SU-DHL-6 (cell line): ENCODE data around the gene MYLK4.

Experiments
- H2AFZ ChIP-seq: fragments of 200-600 bp; sonication (generic); 2 replicates; pipeline ENCODE4 v1.6.1; 2014; ENCODE audit warnings: low read depth, mild to moderate bottlenecking, moderate library complexity, mixed read lengths, antibody characterized with exemption, low read length; ENCODE audit not compliant: severe bottlenecking
- H3F3A ChIP-seq: fragments of 200-600 bp; shearing (Covaris generic); 2 replicates; pipeline ENCODE4 v1.6.0; 2016; ENCODE audit warnings: antibody characterized with exemption, mild to moderate bottlenecking; ENCODE audit not compliant: insufficient read depth
- H3K27ac ChIP-seq: fragments of 200-600 bp; sonication (generic); 2 replicates; pipeline ENCODE4 v1.5.1; 2016; ENCODE audit warnings: low read depth, mild to moderate bottlenecking, low read length, moderate library complexity, mixed read lengths
- H3K27me3 ChIP-seq: fragments of 200-600 bp; sonication (generic), shearing (Covaris generic); 2 replicates; pipeline ENCODE4 v1.6.0; 2014; ENCODE audit warnings: mild to moderate bottlenecking, low read length
- H3K36me3 ChIP-seq: fragments of 200-600 bp; sonication (generic); 2 replicates; pipeline ENCODE4 v1.6.1; 2014; ENCODE audit warnings: mild to moderate bottlenecking, low read length, mixed read lengths
- H3K4me2 ChIP-seq: fragments of 300-600, 200-600 bp; shearing (Covaris generic), sonication (generic); 2 replicates; pipeline ENCODE4 v1.6.0; 2014; ENCODE audit warnings: low read length, low read depth, mild to moderate bottlenecking; ENCODE audit not compliant: poor library complexity, severe bottlenecking
- H3K4me3 ChIP-seq: fragments of 200-600 bp; sonication (generic); 2 replicates; pipeline ENCODE4 v1.5.1; 2014; ENCODE audit warnings: antibody characterized with exemption, low read length, mild to moderate bottlenecking, mixed read lengths; ENCODE audit not compliant: insufficient read depth, poor library complexity, severe bottlenecking
- H3K79me2 ChIP-seq: fragments of 200-600 bp; sonication (generic); 2 replicates; pipeline ENCODE4 v1.6.1; 2014; ENCODE audit warnings: mild to moderate bottlenecking, low read length, moderate library complexity; ENCODE audit not compliant: insufficient read depth
- H3K9ac ChIP-seq: fragments of 200-600 bp; sonication (generic); 2 replicates; pipeline ENCODE4 v1.7.0; 2014; ENCODE audit warnings: mild to moderate bottlenecking, low read length
- H3K9me2 ChIP-seq: fragments of 200-600 bp; sonication (generic); replicated peaks from 2 replicates; pipeline ENCODE4 v1.6.1; 2014; ENCODE audit warnings: low read length; ENCODE audit not compliant: insufficient read depth
- H3K9me3 ChIP-seq: fragments of 200-600 bp; sonication (generic); 2 replicates; pipeline ENCODE4 v1.6.1; 2014; ENCODE audit warnings: low read length, mixed read lengths; ENCODE audit not compliant: insufficient read depth
- H4K20me1 ChIP-seq: fragments of 200-600 bp; sonication (generic); 2 replicates; pipeline ENCODE4 v1.6.1; 2014; ENCODE audit warnings: low read depth, mild to moderate bottlenecking, antibody characterized with exemption, low read length, moderate library complexity, mixed read lengths
- CTCF ChIP-seq: fragments of 200-600 bp; sonication (generic); IDR thresholded peaks from one replicate; pipeline ENCODE4 v1.5.1; 2017; ENCODE audit warnings: antibody characterized with exemption, mild to moderate bottlenecking, low read length, moderate library complexity; ENCODE audit not compliant: insufficient read depth, poor library complexity, severe bottlenecking
- EZH2phosphoT487 ChIP-seq: fragments of 200-600 bp; sonication (generic), shearing (Covaris generic); conservative IDR thresholded peaks from 2 replicates; pipeline ENCODE4 v1.6.1; 2018; ENCODE audit warnings: mild to moderate bottlenecking, antibody characterized with exemption, low read length, moderate library complexity, mixed read lengths

The MYLK4 gene

GRCh38 chr6:2738373-2738979 lies 12.2 kb downstream of the MYLK4 start:
- no peaks in the 10 kb centered on the region for H4K20me1 ChIP-seq
- no peaks in the 10 kb centered on the region for H3F3A ChIP-seq
- no peaks in the 10 kb centered on the region for H3K9me3 ChIP-seq
- H3K4me2 ChIP-seq: no peak overlapping the region
- no peak overlapping the region for H3K27ac ChIP-seq
- peak; percentile 91 for TF ChIP-seq CTCF
- TF ChIP-seq EZH2phosphoT487: no peak
- H3K4me3 ChIP-seq: no peak overlapping the region
- H3K27me3 ChIP-seq: no peaks in the 10 kb centered on the region
- no peak overlapping the region for H3K9ac ChIP-seq
- H3K36me3 ChIP-seq: no peaks in the 10 kb centered on the region
- H3K79me2 ChIP-seq: no peaks in the 10 kb centered on the region
- no peak overlapping the region for H2AFZ ChIP-seq
- H3K9me2 ChIP-seq: no peaks in the 10 kb centered on the region

GRCh38 chr6:2737885-2738284 lies 12.8 kb downstream of the MYLK4 start:
- Histone ChIP-seq H3K79me2 (no peaks in the 10 kb centered on the region), H3K9ac (no peak overlapping the region), H3K27me3 (no peaks in the 10 kb centered on the region), H2AFZ (no peak overlapping the region), H3K36me3 (no peaks in the 10 kb centered on the region), H3K27ac (no peak overlapping the region), H3F3A (no peaks in the 10 kb centered on the region), H3K4me3 (no peak overlapping the region), H4K20me1 (no peaks in the 10 kb centered on the region), H3K9me3 (no peaks in the 10 kb centered on the region), H3K9me2 (no peaks in the 10 kb centered on the region), H3K4me2 (no peak overlapping the region)
- TF ChIP-seq CTCF (no peak), EZH2phosphoT487 (no peak)

- Histone ChIP-seq H3K4me2 (no peak overlapping the region), H3K27ac (no peak overlapping the region), H2AFZ (no peak overlapping the region), H3K4me3 (no peak overlapping the region), H3K9me2 (no peaks in the 10 kb centered on the region), H3K9me3 (no peaks in the 10 kb centered on the region), H3F3A (no peaks in the 10 kb centered on the region), H3K27me3 (no peaks in the 10 kb centered on the region), H4K20me1 (no peaks in the 10 kb centered on the region), H3K36me3 (no peaks in the 10 kb centered on the region), H3K9ac (no peak overlapping the region), H3K79me2 (no peaks in the 10 kb centered on the region)
- TF ChIP-seq EZH2phosphoT487 (no peak), CTCF (no peak)
These were observed 16.1 kb downstream of the MYLK4 start for GRCh38 chr6:2734488-2735166.
